HL-60 (cell line): Measurements from ENCODE around the gene JPT2.

ENCODE experiments used
- DNase-seq, 2 experiments: peaks; one replicate each; pipeline ENCODE4 v3.0.0-alpha.2; 2010 to 2020; ENCODE audit warnings: low read depth in 1 of 2, low spot score in 1 of 2
- H3K27ac ChIP-seq: fragments of 250-450 bp; sonication (Bioruptor Pico); replicated peaks from 2 replicates; pipeline ENCODE4 v1.5.1; 2020; ENCODE audit warnings: mild to moderate bottlenecking, moderate library complexity
- H3K27me3 ChIP-seq: fragments of 250-450 bp; sonication (Bioruptor Pico); 2 replicates; pipeline ENCODE4 v1.5.1; 2021; ENCODE audit warnings: mild to moderate bottlenecking, moderate library complexity; ENCODE audit not compliant: insufficient read depth, poor library complexity, severe bottlenecking
- H3K4me3 ChIP-seq: replicated peaks from 2 replicates; pipeline ENCODE4 v1.5.1; 2011; ENCODE audit warnings: mild to moderate bottlenecking, control low read depth, low read length; ENCODE audit not compliant: insufficient read depth
- CTCF ChIP-seq: IDR thresholded peaks from one replicate; pipeline ENCODE4 v1.5.1; 2011; ENCODE audit warnings: low read length, control low read depth, inconsistent platforms; ENCODE audit not compliant: insufficient read depth
- GABPA ChIP-seq: IDR thresholded peaks from 2 replicates; pipeline ENCODE4 v1.6.1; 2012; ENCODE audit warnings: low read depth
- POLR2AphosphoS5 ChIP-seq: IDR thresholded peaks from 2 replicates; pipeline ENCODE4 v1.6.1; 2012; ENCODE audit warnings: low read depth
- REST ChIP-seq: IDR thresholded peaks from 2 replicates; pipeline ENCODE4 v1.6.1; 2012; ENCODE audit warnings: low read depth; ENCODE audit not compliant: insufficient replicate concordance
- SPI1 ChIP-seq: IDR thresholded peaks from 2 replicates; pipeline ENCODE4 v1.6.1; 2012; ENCODE audit warnings: low read depth, mild to moderate bottlenecking, borderline replicate concordance

Gene JPT2

GRCh38 chr16:1723450-1724147 lies 45.5 kb downstream of the JPT2 start:
- Histone ChIP-seq H3K27ac (peak overlapping the region; percentile 10), H3K27me3 (no peaks in the 10 kb centered on the region), H3K4me3 (no peak overlapping the region)
- DNase-seq = peak in 1 of 2 experiments; percentile 46
- peak; percentile 63 for TF ChIP-seq CTCF
- no peak for TF ChIP-seq GABPA

GRCh38 chr16:1724491-1724890 lies 46.4 kb downstream of the JPT2 start:
- Histone ChIP-seq H3K27me3 (no peaks in the 10 kb centered on the region), H3K27ac (no peak overlapping the region), H3K4me3 (no peak overlapping the region)
- no peak for TF ChIP-seq POLR2AphosphoS5
- TF ChIP-seq CTCF = no peak
- no peak for TF ChIP-seq GABPA
- no peak for TF ChIP-seq SPI1
- TF ChIP-seq REST = no peak
- DNase-seq = no peak

GRCh38 chr16:1726661-1727502 lies 48.8 kb downstream of the JPT2 start:
- H3K27ac ChIP-seq = no peak overlapping the region
- TF ChIP-seq POLR2AphosphoS5 = no peak
- TF ChIP-seq REST = no peak
- TF ChIP-seq CTCF = no peak
- no peak for TF ChIP-seq SPI1
- TF ChIP-seq GABPA = no peak
- H3K4me3 ChIP-seq = no peak overlapping the region
- DNase-seq = no peak
- H3K27me3 ChIP-seq = no peaks in the 10 kb centered on the region
